LHCN-M2 (cell line): ENCODE results near the gene PAX6. TPM values are rescaled to one million over a fixed set of nuclear protein-coding genes. Genes with fewer than 3 reads are reported as not detected.

Experiments
- DNase-seq: peaks from one replicate; pipeline ENCODE4 v3.0.0-alpha.2; 2012; ENCODE audit warnings: low read depth
- total RNA-seq: library from RNA; depleted of rRNA; stranded (reverse); fragments of >200 nt; gene quantifications from 2 replicates; pipeline ENCODE4 v1.2.3, GENCODE V29; 2014

Gene PAX6
- total RNA-seq, 1 experiment from 2014 or later = 0.23 TPM

DNA sequence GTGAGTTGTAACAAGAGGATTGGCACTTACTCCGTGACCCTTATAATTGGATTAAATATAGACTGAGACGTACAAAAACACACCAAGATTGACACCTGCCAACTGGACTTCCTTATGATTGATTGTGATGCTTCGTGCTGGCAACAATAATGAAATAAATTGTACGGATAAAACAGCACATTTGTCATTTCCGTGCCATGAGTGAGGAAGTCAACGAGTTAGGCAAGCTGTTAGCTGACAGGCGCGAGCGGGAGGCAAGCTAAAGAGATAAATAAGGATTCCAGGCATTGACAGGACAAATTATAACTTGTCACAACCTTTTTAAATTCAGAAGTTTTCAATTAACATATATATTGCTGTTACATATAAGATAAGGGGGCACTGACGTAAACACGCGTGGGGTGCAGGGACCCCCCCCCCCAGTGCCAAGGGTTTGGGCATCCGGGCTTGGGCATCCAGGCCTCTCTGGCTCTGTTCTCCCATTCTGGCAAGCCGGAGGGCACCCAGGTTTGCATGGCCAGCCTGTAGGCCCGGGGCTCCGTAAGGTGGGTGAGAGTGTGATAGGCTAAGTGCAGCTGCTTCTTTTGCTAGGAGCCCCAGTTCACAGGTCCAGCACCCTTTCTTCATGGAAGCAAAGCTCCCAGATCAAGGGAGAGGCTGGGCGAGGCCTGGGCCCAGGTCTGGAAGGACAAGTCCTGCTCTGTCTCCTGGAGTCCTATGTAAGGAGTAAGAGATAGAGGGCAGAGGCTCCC lies 11.2 kb upstream of the PAX6 start:
- no peak for DNase-seq

DNA sequence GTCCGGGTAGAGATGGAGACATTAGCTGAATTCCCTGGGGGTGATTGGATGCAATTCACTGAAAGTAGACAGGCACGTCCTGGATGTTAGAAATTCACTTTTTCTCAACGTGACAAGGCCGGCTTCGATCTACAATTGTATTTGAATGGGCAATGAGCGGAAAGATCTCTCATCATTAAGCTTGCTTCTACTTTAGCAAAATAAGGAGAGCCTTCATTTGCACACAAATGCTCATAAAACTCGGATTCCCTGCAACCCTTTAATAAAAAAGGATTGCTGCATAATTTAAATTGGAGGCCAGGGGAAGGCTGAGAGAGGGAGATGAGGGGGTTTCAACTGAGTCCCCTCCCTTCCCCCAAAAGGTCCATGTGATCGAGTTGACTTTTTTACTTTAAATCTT lies 10.6 kb upstream of the PAX6 start:
- no peak for DNase-seq

DNA sequence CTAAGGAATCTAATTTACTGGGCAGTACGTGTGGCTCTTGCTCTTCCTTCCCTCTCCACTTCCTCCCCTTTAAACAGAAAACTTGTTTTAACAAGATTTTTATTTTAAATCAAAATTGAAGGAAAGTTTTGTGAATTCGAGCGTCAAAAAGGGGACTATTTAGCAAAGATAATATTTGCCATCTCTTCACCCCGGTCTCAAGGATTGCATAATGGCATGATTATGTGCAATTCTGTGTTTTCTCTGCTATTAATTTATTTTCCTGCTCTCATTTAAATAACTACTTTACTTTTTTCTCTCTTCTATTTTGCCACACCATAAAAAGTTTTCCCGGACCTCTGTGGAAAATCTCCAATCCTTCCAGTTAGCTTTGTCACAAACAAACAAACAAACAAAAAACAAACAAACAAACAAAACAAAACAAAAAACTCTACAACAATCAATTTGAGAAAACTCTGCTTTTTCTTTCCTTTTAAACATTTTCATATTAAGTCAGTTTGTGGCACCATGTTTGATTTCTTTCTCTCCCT lies 10.2 kb upstream of the PAX6 start:
- no peak for DNase-seq

DNA sequence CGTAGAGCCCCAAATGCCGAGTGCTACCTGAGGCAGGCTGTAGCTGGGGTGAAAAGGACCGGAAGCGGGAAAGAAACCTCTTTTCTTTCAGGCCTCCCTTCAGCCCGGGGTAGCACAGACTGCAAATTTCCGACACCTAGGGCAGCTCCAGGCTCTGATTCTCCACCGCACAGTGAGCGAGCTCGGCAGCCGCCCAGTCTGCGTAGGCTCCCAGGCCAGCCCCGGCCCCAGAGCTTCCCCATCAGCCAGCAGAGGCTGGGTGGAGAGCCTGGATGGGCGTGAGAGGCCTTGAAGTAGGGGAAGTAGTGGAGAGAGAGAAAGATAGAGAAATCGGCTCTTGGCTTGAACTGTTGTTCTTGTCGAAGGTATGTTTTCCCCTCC lies 9.3 kb upstream of the PAX6 start:
- no peak for DNase-seq

DNA sequence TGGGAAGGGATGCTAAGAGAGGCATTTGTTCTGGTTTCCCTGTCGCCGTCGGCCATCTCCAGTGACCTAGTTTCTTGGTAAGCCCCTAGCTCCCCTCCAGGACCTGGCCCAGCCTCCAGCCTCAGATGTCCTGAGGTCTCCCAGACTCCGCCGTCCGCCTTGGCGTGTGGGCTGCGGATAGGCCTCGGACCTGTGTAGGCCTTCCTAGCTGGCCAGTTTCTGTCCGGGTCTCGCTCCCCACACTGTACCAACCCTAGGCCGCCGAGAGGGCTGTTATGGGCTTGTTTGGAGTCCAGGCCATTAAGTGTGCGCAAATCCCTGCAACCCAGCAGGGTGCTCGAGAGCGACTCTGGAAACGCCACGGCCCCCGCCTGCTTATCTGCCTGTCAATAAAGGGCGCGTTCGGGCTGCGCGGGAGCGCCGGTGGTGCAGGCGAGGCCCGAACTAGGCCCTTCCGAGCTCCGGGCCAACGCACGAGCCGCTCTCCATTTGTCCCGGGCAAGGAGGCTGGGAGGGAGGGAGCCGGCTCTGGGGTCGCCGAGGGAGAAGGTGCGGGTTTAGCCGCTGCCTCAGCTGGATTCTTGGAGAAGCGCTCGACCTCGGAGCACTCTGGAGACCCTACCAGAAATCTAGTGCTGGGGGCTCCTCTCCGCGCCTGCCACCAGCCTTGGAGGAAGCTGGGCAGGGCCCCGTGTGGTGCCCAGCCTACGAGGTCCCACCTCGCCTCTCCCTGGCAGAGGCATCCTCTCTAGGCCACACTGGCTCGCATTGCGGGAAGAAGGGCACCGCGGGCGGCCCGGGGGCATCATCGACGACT lies 8.7 kb upstream of the PAX6 start:
- no peak for DNase-seq

DNA sequence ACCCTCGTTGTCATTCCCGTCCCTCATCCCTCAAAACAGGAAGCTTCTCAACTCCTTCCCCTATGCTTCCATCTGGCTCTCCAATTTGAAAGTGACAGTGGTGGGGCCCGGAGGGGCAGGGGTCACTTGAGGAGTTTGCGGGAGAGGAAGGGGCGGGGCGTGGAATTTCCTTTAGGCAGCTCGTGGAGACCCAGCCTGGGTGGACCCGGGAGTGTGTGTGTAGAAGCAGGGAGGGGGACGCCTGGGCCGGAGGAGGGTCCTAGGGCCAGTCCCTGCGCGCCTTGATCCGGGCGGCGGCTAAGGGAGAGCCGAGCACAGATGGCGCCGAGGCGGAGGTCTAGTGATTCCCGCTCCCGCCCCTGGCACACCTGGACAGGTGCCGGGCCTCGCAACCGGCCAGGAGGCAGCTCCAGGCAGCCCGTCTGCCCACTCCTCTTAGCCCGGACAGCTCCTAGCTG lies 7.8 kb upstream of the PAX6 start:
- no peak for DNase-seq

DNA sequence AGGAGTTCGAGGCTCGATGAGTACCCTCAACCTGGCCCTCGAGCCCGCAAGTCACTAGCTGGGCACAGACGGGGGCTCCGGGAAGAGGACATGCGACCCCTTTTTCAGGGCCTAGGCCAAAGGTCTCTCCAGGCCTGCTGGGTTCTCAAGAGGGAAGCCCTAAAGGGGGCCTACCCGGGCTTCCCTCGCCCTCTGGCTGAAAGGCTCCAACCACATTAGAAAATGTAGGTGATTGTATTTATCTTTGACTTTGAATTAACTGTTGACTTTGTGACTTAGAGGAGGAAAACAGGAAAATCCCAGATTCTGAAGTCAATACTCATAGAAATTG lies 7.3 kb upstream of the PAX6 start:
- DNase-seq = no peak

DNA sequence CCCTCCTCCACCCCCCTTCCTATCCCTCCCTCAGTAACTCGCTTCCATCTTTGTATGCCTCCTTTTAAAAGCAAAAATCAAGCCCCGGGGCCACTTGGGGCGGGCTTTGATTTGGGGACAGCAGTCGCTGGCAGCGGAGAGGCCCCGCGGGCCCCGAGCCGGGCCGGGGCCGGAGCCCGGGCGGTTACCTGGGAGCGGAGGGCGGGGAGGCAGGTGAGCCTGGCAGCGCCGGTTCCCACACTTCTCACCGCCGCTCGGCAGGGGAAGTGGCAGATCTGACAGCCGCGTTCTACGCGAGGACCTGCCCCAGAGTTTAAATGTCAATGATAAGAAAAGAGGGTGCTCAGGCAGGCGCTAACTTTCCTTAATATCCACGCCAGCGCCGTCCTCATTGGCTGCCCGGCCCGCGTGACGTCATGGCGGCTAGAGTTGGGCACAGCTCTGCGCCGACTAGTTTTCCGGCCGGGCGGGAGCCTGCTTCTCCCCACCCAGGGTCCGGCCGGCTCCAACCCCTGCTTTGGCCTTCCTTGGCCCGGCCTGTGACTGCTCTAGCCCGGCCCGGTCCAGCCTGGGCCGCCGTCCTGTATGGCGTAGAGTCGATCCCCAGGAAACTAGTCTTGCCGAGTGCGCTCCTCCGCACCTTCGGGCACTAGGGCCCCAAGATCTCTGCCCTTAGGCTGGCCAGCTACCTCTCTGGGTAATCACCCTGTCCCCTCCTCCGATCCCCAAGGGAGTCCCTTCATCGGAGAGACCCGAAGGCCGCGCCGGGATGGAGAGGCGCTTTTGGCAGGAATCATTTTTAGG lies 6.7 kb upstream of the PAX6 start:
- no peak for DNase-seq

DNA sequence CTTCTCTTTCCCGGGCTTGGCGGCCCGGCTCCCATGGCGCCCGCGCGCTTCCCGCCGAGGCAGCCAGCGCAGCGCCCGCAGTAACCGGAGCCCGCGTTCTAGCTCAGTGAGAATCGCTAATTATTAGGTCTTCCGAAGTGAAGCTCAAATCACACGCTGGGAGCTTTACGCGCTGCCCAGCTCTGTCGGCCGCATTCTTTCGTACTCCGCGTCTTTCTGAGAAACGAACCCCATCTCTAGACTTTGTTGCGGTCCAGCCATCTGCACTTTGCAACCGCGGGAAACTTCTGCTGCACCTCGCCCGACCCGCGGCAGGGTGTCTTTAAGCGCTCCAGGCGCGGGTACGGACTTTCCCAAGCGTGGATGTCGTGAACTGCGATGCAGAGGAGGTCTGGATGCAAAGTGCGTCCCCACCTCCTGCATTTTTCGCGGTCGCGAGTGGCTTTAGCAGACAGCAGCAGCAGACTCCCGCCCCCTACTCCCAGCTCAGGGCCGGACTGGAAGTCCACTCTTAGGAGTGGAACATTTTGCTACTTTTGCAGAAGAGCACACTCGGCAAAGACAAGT lies 6.0 kb upstream of the PAX6 start:
- no peak for DNase-seq

DNA sequence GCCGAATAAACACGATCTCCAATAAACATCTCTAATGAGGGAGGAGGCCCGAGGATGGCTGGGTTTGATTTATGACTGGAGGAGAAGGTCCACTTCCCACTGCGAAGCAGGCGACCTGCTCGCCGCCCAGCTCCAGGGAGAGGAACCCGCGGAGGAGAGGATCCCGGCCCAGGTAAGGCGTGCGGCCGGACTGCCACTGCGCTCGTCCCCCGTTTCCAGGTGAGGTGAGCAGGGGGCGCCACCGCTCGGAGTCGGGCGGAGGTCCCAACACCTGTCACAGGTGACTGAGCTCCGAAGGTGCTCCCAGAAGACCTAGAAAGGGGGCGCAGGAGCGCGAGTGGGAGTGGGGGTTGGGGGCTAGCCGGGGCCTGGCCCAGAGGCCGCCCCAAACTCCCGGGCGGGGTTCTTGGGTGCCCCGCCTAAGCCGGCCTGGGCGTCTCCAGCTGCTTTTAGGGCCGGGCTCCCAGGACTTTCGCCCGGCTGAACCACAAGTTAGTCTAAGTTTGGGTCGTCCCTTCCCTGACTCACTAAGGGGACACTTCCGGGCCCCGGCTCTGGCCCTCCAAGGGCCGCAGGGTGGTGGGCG lies 5.4 kb upstream of the PAX6 start:
- DNase-seq = no peak

DNA sequence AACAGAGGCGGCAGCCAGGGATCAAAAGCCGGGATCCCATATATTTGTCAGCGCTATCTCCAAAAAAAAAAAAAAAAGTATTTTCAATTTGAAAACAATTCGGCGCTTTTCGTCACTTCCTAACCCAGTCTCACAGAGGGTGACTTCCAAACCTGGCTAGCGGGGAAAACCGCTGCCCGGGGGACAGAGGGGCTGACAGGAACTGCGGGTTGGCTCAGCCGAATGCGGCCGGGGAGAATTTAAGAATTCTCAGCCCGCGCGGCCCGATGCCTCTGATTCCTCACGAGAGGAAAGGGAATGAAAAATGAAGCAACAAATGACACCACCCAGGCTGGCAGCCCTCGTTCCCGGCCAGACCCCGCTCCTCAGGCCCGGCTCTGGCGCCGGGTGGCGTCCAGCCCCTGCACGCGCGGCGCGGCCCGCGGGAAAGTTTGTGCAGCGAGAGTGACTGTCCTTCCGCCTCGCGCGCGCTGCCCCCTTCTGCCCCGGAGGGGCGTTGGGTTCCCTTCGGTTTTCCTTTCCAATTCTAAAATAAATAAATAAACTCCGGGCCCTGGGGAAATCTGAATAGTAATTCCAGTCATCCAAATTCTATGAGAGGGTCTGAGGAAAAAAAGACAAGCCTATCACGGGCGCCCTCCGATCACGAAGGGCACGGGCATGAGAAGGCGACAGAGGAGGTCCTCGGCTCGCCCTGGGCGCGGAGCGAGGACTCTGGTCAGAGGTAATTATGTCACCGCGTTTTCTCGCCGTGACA lies 4.8 kb upstream of the PAX6 start:
- DNase-seq = no peak

DNA sequence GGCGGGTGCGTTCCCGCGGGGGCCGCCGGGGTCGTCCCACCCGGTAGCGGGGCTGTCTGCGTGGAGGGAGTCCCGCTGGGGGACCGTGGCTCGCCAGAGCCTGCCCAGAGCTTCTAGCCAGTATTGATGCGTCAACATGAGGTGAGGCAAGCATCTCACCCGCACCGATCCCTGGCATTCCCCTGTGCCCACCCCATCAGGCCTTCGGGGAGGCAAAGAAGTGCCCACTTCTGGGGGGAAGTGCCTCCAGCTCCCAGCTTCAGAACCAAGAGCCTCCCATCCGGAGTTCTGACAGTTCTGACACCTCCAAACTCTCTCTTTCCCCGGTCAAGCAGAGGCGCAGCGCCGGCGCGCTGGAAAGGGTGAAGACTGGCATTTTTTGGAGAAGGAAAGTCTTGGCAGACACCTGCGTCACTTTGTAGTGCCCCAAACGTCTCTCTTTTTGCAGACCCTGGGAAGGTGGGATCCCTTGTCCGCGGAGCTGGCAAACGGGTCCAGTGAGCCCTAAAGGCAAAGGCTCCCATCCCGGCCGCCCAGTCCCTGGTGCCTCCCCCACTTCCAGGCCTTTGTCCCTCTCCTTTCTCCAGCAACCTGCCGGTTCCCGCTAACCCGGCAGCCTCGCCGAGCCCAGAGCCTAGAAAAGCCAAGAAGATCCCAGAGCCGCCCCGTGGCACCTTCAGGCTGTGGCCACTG lies 3.2 kb upstream of the PAX6 start:
- no peak for DNase-seq

DNA sequence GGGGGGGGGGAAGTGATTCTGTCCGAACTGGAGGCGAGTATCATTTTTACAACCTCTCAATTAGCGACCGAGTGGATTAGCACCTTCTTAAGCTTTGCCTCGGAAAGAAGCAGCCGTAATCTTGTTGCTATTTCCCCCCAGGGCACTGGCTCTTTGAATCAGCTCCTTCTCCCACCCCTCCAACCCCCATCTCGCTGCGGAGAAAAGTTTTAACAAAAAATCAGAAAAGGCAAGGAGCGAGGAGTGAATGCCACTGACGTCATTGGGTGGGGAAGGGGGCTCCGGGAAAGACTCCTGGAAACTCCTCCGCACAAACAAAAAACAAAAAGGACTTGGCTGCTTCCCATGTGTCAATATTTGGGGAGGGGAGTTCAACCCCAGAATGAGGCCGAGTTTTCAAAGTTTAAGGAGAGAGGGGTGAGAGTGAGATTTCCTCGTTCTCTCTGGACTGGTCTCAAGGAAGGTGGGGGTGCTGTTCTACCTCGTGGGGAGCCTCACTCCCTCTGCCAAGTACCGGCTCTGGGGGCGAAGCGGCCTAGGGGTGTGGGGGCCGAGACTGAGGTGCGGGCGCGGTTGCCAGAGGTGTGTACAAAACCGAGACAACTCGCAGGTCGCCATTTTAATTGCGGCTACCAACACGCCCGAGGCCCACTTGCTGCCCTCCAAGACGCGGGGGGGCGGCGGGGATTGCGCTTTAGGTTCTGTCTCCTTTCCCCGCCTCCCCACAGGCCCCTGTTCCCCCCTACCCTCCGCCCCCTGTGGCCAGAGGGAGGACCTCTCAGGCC lies 2.5 kb upstream of the PAX6 start:
- no peak for DNase-seq

DNA sequence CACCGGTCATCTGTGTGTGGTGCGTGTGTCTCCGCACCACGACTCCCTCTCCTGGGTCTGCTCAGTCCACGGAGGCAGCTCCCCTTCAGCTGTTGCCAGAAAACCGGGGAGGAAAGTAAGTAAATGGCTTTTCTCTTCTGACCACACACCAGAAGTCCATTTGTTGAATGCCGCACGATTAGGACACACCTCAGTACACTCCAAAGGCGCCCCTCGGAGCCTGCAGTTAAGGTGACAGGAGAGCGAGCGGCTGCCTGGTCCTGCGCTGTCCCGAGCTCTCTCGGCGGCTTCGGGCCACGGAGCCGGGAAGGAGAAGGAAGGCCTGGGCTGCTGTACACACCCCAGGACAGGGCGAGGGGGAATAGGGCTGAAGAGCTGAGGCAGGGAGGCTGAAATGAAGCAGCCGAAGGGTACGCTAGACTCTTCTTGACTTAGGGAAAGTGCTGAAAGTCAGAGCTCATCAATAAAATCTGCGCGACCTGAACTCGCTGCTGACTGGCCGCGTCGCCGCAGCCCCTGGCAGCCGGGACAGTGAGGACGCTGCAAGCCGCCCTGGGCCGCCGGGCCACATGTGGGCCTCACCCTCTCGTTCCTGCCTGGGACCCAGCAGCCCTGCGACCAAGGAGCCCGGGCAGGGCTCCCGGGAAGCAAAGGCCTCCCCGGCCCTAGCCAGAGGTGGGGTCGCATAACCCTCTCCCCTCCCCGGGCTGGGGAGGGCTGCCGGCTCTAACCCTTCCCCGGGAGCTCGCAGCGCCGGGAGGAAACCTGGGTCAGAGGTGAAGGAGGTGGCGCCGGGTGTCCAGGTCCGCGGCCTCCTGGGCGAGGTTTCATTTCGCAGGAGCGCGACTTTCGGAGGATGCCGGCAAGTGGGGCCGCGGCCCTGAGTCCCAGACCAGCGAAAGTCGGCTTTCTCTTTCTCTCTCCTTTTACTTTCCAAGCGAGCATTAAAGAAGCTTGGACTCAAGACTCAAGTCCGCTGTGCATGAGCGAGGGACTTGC lies 1.6 kb upstream of the PAX6 start:
- no peak for DNase-seq

DNA sequence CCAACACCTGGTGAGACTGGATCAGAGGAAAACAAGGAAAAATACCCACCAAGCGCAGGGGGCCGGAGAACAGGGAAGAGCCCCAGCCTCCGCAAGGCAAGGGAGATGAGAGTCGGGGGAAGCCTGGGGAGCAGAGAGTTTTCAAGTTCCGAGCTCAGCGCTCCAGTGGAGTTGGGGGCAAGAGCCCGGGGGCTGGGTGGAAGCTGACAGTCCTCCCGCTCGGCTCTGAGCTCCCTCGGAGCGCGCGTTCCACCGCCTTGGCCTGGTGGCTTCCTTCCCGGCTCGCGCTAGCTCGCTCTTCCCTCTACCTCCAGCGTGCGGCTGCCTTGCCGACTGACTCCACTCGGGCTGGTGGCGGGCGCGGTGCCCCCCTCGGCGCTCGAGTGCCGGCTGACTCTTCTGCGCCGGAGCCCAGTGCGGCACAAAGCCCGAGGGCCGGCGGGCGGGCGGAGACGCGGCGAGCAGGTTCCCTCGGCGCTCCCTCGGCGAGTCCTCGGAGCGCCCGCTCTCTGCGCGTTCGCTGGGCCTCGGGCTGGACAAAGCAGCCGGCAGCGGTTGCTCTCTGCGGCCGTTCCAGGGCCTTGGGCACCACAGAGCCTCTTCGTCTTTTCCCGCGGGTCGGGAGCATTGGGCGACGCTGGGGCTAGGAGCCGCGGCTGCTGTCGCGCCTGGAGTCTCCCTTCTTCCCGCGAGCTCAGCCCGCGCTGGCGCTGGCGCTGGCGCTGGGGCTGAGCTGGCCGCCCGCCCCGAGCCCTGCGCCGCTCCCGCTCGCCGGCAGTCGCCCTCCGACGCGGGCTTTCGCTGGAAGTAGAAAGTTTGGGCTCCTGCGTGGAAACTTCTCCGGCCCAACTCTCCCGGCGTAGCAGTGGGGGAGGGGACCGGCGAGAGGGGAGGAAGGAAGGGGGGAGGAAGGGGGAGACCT lies 1.0 kb downstream of the PAX6 start:
- DNase-seq = peak; percentile 31

DNA sequence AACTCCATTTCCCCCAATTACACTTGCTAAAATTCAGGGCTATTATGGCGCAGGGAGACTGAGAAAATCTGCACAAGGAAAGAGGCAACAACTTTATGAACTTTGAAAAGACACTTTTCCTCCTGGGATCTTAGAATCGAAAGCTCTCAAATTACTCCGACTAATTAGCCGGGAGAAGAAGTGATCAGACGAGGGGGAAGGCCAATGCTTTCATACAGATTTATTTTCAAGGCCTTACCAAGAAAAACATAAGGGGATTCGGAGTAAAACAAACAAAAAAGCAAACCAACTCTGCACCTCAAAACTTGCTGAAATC lies 1.6 kb downstream of the PAX6 start:
- DNase-seq = no peak
